ENCODE results near the gene MED12L. TPM values are rescaled to one million over a fixed set of nuclear protein-coding genes. Genes with fewer than 3 reads are reported as not detected.
A peak's percentile ranks its signal among the peaks of the same experiment; 100 is the strongest.

The MED12L gene
- polyA plus RNA-seq, 1 of the 3 experiments (the other 2 are of a cell fraction), result 0.03 TPM

DNA sequence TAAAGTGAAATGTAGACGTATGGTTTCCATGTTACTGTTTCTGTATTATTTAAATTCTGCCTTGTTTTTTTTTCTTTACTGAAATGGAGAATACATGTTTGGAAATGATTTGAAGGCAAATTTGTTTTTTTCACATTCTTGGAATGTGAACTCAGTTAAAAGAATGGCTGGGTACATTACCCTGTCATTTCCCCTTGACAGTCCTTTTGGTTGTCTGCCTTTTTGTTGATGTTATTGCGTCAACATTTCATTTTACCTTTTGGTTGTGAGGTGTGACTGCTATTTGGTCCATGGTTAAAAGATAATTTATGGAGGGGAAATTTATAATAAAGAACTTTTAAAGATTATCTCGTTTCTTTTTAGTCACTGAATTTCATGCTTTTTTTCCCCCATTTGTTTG lies 120.7 kb downstream of the MED12L start:
- Histone ChIP-seq H3K27me3 (ENCODE audit: insufficient read depth) (no peaks in the 10 kb centered on the region), H3K4me2 (no peak overlapping the region), H3K36me3 (replicated peaks in 1 of 2; ENCODE audit: control insufficient read depth in 1 of 2, insufficient read depth in 2 of 2, low read length in 1 of 2) (no peaks in the 10 kb centered on the region), H3K9me3 (no peaks in the 10 kb centered on the region), H3K4me1 (ENCODE audit: control insufficient read depth in 1 of 2, insufficient read depth in 2 of 2, low read depth in 1 of 2, low read length in 1 of 2) (no peaks in the 10 kb centered on the region; a peak in 1 of 4 replicates), H2AFZ (ENCODE audit: low read depth) (0 out of 2 replicates have a peak overlapping the region, but pooled peaks have one; percentile 12), H4K20me1 (ENCODE audit: insufficient read depth) (no peaks in the 10 kb centered on the region), H3F3A (replicated peaks; ENCODE audit: insufficient read depth) (no peaks in the 10 kb centered on the region), H3K27ac (ENCODE audit: low read depth in 2 of 2, low read length in 1 of 2) (no peak overlapping the region), H3K79me2 (ENCODE audit: insufficient read depth) (no peaks in the 10 kb centered on the region), H3K9me2 (no peaks in the 10 kb centered on the region), H3K9ac (no peak overlapping the region), H3K4me3 (ENCODE audit: low read depth in 2 of 2, low read length in 1 of 2) (no peak overlapping the region)
- no peak for DNase-seq
- CTCF ChIA-PET, result interaction anchor here (1.0 to 1.6 kb wide), 2 partner anchors 38 to 122 kb away, joined by 3 to 5 read pairs; no protein-coding TSS in a partner anchor
- WGBS (ENCODE audit: low lambda C conversion rate), result 78% methylated on average over 3 of the region's 3 CpGs
- TF ChIP-seq EP300 (IDR thresholded peaks at IDR 0.05; ENCODE audit: borderline replicate concordance in 1 of 2, low read depth in 1 of 2, low read length in 1 of 2), result no peak
- TF ChIP-seq, protein P1, sequence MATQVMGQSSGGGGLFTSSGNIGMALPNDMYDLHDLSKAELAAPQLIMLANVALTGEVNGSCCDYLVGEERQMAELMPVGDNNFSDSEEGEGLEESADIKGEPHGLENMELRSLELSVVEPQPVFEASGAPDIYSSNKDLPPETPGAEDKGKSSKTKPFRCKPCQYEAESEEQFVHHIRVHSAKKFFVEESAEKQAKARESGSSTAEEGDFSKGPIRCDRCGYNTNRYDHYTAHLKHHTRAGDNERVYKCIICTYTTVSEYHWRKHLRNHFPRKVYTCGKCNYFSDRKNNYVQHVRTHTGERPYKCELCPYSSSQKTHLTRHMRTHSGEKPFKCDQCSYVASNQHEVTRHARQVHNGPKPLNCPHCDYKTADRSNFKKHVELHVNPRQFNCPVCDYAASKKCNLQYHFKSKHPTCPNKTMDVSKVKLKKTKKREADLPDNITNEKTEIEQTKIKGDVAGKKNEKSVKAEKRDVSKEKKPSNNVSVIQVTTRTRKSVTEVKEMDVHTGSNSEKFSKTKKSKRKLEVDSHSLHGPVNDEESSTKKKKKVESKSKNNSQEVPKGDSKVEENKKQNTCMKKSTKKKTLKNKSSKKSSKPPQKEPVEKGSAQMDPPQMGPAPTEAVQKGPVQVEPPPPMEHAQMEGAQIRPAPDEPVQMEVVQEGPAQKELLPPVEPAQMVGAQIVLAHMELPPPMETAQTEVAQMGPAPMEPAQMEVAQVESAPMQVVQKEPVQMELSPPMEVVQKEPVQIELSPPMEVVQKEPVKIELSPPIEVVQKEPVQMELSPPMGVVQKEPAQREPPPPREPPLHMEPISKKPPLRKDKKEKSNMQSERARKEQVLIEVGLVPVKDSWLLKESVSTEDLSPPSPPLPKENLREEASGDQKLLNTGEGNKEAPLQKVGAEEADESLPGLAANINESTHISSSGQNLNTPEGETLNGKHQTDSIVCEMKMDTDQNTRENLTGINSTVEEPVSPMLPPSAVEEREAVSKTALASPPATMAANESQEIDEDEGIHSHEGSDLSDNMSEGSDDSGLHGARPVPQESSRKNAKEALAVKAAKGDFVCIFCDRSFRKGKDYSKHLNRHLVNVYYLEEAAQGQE (IDR thresholded peaks at IDR 0.05; ENCODE audit: low read depth, low read length), result no peak
- TF ChIP-seq, protein P2, sequence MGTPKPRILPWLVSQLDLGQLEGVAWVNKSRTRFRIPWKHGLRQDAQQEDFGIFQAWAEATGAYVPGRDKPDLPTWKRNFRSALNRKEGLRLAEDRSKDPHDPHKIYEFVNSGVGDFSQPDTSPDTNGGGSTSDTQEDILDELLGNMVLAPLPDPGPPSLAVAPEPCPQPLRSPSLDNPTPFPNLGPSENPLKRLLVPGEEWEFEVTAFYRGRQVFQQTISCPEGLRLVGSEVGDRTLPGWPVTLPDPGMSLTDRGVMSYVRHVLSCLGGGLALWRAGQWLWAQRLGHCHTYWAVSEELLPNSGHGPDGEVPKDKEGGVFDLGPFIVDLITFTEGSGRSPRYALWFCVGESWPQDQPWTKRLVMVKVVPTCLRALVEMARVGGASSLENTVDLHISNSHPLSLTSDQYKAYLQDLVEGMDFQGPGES (IDR thresholded peaks at IDR 0.05; ENCODE audit: low read depth, low read length), result no peak
- no peak for TF ChIP-seq FOXJ3 (CRISPR knock-in tag; IDR thresholded peaks at IDR 0.05)
- TF ChIP-seq, protein P3, sequence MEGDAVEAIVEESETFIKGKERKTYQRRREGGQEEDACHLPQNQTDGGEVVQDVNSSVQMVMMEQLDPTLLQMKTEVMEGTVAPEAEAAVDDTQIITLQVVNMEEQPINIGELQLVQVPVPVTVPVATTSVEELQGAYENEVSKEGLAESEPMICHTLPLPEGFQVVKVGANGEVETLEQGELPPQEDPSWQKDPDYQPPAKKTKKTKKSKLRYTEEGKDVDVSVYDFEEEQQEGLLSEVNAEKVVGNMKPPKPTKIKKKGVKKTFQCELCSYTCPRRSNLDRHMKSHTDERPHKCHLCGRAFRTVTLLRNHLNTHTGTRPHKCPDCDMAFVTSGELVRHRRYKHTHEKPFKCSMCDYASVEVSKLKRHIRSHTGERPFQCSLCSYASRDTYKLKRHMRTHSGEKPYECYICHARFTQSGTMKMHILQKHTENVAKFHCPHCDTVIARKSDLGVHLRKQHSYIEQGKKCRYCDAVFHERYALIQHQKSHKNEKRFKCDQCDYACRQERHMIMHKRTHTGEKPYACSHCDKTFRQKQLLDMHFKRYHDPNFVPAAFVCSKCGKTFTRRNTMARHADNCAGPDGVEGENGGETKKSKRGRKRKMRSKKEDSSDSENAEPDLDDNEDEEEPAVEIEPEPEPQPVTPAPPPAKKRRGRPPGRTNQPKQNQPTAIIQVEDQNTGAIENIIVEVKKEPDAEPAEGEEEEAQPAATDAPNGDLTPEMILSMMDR (IDR thresholded peaks at IDR 0.05), result no peak
- TF ChIP-seq, protein P4, sequence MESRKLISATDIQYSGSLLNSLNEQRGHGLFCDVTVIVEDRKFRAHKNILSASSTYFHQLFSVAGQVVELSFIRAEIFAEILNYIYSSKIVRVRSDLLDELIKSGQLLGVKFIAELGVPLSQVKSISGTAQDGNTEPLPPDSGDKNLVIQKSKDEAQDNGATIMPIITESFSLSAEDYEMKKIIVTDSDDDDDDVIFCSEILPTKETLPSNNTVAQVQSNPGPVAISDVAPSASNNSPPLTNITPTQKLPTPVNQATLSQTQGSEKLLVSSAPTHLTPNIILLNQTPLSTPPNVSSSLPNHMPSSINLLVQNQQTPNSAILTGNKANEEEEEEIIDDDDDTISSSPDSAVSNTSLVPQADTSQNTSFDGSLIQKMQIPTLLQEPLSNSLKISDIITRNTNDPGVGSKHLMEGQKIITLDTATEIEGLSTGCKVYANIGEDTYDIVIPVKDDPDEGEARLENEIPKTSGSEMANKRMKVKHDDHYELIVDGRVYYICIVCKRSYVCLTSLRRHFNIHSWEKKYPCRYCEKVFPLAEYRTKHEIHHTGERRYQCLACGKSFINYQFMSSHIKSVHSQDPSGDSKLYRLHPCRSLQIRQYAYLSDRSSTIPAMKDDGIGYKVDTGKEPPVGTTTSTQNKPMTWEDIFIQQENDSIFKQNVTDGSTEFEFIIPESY (IDR thresholded peaks at IDR 0.05; ENCODE audit: borderline replicate concordance, low read depth), result no peak
- TF ChIP-seq GATA2 (CRISPR knock-in tag; IDR thresholded peaks at IDR 0.05), result no peak
- no peak for TF ChIP-seq JUND (IDR thresholded peaks at IDR 0.05)
- no peak for TF ChIP-seq NRF1 (IDR thresholded peaks at IDR 0.05; ENCODE audit: low read depth, low read length)
- no peak for TF ChIP-seq TAF1 (IDR thresholded peaks at IDR 0.05; ENCODE audit: borderline replicate concordance, low read depth, low read length)
- TF ChIP-seq TEAD4 (IDR thresholded peaks at IDR 0.05; ENCODE audit: borderline replicate concordance, insufficient read depth), result no peak
- no peak for TF ChIP-seq YY1 (IDR thresholded peaks at IDR 0.05; ENCODE audit: low read depth)
- no peak for TF ChIP-seq GABPA (IDR thresholded peaks at IDR 0.05; ENCODE audit: low read depth)
- TF ChIP-seq EZH2phosphoT487 (IDR thresholded peaks at IDR 0.05; ENCODE audit: borderline replicate concordance, low read depth), result no peak
- TF ChIP-seq FOXM1 (IDR thresholded peaks at IDR 0.05; ENCODE audit: low read depth), result no peak
- no peak for TF ChIP-seq FOSL2 (IDR thresholded peaks at IDR 0.05; ENCODE audit: borderline replicate concordance, low read depth)
- no peak for TF ChIP-seq SMC3 (IDR thresholded peaks at IDR 0.05; ENCODE audit: low read depth, low read length)
- TF ChIP-seq MEF2A (IDR thresholded peaks at IDR 0.05; ENCODE audit: borderline replicate concordance, low read depth), result no peak
- POLR2A ChIA-PET, result interaction anchor here (0.6 kb wide), 1 partner anchor 11 kb away, joined by 3 read pairs; no protein-coding TSS in a partner anchor

Measured in SK-N-SH (cell line).